NCI-H69 (cell line): ENCODE data around the gene RAI1.
A peak's percentile ranks its signal among the peaks of the same experiment; 100 is the strongest.

Source experiments
- DNase-seq: peaks from one replicate; lab custom pipeline; 2025; lab: John Stamatoyannopoulos, UW

RAI1 gene

DNA sequence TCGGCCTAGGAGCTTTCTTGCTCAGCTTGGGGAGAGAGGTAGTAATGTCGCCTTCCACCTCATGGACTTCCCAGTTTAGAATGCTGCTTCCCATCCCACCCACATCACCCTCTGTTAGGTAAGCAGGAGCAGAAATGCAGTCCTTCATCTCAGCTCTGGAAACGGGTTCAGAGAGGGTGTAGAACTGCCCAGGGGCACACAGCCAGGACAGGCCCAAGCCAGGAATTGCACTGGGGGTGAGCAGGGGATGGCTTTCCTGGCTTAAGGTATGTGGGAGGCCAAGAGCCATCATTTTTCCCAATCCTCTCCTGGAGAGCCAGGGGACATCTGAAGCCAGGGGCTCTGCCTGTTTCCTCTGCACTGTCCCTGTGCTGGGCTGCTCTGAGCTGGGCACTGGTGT lies 33.6 kb downstream of the RAI1 start:
- DNase-seq = no peak

DNA sequence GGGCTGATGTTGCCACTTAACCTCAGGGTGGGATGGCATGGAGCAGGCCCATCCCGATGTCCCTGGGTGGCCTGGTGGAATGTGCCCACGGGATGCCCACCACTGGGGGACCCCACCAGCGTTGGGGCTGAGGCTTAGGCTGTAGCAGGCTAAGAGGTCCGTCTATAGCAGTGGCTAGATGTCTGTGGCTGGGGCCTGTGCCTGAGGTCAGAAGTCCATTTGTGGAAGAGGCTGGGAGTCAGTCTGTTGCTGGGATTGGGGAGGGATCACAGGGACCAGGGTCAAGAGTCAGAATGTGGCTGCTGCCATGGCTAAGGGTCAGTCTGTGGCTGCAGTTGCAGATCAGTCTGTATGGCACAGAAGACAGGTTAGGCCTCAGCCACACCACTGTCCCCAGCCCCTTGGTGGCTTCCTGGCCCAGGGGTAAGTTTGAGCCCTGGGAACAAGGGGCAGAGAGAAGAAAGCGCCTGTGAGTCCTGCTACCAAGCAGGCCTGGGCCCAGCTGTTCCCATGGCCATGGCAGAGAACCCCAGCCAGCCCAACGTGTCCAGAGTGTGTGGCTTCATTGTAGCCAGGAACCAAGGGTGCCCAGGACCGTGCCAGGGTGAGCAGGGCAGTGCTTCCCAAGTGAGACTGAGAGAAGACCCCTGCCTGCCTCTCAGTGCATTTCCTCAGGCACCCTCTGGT lies 35.7 kb downstream of the RAI1 start:
- DNase-seq = no peak

DNA sequence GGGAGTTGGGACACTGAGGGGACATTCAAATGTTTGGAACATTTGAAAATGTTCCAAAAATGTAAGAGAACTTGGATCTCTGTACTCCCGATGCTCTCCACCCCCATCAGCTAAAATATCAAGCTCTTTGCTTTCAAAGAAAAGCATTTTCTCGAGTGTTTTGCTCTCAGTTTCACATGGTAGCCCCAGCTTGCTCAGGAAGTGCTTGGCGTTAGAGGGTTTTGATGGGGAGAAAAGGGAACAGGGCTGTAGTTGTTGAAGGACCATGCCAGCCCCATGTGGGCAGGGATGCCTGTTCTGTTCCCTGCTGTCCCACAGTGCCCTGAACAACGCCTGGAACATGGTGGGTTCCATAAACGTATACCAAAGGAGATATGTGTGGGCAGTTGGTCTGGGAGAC lies 37.0 kb downstream of the RAI1 start:
- DNase-seq = no peak

DNA sequence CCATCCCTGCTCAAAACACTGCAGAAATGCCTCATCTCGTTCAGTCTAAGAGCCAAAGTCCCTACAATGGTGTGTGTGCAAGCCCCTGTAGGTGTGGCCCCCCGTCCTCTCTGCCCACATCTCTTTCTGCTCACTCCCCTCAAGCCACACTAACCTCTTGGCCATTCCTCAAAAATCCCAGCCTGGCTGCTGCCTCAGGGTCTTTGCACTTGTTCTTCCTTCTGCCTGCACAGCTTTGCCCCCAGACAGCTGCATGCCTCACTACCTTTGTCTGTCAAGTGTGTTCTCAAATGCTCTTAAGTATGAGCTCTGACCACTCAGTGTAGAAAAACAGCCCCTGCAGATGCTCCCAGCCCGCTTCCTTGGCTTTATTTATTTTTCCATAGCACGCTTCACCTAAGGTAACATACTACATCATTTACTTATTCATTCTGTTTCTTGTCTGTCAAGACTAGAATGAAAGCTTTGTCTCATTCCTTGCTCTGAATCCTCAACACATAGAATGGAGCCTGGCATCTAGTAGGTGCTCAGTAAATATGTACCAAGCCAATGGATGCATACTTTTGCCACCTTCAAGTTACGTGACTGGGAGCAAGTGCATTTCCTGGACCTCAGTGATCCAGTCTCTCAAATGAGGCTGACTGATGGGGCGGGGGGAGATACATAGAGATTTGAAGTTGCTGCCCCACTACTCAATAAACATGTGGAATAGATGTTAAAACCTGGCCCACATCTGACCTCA lies 38.1 kb downstream of the RAI1 start:
- no peak for DNase-seq

DNA sequence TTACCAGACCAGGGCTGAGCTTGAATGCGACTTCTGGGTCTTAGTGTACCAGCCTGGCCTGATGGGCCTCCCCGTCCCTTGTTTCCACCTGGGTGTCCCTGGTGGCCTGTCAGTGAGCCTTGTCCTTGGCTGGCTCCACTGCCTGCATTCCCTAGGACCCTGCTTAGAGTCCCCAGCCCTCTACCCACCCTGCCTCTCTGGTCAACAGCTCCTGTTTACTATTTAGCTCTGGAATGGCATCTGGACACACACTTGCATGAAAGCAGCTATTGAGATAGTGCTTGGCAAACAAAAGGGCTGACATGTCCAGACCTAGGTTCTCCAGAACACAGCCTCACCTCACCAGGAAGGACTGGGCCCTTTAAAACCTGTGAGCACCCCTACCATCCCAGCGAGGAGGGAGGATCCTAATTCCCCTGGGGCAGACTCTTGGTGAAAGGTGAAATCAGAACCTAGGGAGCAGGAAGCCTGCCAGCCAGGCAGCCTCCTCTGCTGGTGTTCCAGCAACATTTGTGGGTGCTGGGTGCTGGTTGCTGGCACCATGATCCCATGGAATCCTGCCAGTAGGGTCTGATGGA lies 38.8 kb downstream of the RAI1 start:
- DNase-seq = peak; percentile 18

DNA sequence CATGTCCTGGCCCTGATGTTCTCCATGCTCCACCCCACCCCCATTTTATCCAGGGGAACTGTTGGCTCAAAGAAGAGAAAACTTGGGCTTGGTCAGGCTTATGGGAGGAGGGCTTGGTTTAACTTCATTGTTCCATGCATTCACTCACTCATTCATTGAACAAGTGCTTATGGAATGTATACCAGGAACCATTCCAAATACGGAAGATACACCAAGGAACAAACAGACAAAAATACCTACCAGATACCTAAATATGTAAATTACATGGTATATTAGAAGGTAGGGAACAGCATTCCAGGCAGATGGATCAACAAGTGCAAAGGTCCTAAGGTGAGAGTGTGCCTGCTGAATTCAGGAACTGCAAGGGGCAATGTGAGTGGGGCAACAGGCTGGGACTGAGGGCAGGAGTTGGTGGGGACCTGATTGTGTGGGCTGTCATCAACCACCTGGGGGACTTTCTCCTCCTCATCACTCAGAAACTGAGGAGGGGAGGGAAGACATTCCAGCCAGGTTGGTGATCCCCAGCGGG lies 39.9 kb downstream of the RAI1 start:
- no peak for DNase-seq

DNA sequence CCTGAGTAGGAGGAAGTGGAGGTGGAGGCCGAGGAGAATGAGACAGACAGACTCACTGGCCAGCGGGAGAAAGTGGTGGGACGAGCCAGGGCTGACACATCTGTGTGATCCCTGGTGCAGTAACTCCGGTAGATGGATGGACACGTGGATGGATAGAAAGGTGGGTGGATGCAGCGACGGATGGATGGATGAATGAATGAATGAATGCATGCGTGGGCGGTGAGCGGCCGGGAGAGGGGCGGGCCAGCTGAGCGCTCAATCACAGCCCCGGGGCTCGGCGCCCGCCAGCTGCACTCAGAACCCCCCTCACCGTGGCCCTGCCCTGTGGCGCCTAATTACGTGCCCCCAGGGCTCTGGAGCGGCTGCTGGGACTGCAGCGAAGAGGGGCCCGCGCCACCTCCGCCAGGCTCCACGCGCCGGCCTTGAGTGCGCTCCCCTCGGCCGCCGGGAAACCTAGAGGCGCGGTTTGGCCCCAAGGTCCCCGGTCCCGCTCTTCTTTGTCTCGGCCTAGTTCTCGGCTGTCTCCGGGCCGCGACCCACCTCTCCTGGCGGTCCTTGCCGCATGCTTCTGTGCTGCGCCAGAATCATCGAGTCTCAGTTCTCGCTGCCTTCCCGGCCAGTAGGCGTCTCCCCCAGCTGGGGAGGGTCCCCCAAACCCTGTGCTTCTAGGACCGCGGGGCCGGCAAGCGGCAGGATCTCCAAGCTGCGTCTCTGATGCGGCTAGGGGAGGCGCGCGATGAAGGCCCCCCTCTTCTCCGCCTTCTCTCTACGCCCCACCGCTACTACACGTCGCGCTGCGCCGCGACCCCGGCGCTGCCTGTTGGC lies 41.0 kb downstream of the RAI1 start:
- peak; percentile 70 for DNase-seq

DNA sequence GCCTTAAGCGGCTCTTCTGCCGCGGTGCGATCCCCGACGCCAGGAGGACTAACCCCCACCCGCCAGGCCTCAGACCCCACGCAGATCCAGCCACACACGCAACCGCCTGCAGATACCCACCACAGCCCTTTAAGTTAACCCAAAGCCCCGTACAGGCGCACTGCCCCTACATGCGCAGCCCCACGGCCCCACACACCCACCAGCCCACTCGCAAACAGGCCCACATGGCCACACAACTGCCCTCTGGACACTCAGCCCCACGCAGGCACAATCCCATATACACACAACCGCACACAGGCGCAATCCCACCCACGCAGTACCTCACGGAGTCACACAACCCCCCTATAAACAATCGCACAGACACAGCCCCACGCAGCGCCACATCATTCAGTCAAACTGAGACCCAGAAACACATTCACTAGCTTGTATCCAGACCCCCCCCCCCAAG lies 41.7 kb downstream of the RAI1 start:
- no peak for DNase-seq

DNA sequence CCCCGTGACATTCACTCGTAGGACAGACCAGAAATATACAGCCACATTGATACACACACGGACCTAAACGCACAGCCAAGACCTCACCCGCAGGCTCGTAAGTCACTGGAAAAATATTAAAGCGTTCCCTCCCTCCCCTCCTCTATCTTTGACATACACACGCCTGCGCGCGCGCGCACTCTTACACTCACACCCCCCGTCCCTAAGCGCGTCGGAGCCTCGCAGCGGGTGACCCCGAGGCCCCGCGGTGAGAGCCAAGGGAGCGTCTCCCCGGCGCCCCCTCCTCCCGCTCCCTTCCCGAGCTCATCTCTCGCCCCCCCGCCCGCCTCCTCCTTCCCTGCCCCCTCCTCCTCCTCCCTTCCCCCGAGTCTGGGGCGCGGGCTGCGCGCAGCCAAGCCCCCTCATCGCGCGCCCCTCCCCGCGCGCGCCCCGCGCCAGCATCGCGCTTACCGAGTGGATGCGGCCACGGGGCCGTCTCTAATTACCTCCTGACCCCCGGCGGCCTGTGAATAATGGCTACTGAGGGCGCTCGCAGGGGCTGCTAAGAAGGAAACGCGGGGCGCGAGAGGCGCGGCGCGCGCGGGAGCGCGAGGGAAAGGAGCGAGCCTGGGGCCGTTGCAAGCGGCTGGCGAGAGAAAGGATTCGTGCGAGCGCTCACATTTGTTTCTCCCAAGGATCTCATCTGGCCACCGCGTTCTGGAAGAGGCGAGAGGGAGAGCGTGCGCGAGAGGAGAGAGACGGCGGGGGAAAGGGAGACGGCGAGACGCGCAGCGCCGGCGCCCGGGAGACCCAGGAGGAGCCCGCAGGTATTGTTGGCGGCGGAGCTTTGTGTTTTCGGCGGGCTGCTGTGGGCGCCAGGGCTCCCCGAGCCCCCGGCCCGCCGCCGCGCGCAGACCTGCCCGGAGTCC lies 42.4 kb downstream of the RAI1 start:
- peak; percentile 91 for DNase-seq

DNA sequence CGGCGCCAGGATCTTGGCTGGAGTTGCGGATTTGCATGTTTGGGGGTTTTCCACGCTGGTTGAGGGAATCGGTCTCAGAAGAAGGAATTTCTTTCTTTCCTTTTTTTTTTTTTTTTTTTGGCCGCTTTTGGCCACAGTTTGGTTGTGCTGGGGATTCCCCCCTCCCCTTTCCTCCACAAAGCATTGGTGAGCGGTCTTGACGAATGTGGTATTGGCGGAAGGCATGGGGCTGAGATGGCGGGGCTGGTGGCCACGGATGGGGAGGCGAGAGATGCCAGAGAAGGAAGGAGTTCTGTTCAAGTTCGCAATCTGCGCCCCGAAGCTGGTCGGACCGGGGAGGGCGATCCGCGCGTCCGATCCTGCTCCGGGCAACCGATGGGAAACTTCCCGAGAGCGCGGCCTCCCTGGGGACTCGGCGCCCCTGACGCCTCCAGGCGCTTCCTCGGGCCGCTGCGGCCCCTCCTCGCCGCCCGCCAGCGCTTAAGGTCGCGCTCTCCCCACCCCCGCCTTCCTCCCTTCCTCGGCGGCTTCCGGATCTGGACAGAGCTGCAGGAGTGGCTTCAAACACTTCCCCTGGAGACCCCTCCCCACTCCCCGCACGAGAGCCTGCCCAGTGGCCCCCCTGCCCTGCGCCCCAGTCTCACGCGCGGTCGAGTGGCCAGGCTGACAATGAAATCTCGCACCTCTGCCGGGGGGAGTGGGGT lies 43.2 kb downstream of the RAI1 start:
- DNase-seq = peak; percentile 67

DNA sequence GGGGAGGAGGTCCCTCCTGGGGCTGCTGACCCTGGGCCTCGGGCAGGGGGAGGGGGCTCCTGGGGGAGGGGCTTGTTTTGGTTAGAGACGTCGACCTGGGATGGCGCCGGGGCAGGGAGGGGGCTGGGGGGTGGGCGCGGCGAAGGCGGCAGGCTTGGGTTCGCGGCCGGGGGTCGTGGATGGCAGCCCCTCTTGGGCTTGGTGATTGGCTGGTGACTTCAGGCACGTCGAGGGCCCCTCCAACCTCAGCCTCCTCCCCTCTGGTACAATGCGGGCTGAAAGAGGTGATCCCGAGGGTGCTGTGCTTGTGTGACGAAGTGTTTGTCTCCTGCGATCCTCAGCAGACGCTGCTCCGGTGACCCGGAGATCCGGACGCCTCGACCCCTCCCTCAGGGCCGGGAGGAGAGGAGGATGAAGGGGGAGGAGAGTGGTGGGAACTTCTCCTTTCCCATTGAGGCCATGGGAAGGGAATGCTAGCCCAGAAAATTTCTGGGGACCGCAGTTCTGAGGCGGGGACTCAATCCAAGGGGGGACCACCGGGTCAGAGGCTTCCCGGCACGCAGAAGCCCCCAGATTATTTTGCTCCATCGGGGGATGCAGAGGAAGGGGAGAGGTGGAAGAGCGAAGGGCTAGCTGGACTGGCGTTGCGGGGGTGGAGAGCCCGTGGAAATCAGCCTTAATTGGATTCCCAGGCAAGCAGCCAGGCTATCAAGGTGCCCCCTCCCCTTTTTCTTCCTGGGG lies 43.9 kb downstream of the RAI1 start:
- peak; percentile 48 for DNase-seq

DNA sequence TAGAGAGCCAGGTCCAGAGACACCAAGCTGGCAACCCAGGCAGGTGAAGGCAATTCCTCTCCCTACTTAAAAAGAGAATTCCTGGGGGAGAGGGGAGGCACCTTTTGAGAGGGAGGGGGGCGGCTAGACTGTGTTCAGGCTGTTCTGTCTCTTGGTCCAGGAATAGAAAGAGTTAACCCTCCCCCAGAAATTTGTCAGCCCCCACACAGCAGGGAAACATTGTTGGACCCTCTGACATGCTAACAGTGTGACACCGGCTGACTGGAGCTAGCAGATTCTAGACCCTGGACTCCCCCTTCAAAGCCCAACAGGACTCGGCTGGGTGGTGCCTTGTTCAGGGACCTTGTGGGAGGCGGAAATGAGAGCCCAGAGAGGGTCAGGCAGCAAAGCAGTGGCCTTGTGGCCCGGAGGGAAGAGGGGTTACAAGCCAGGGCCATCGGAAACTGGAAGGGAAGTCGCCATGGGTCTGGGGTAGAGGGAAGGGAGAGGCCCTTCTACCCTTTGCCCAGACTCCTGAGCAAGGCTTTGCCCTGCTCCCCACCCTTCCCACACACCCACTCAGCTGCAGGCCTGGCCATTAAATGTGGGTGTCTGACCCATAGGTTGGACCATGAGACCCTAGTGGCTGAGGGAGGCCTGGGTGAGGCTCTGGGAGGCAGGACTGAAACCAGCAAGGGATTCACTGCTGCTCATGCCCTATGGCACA lies 44.6 kb downstream of the RAI1 start:
- peak; percentile 32 for DNase-seq

DNA sequence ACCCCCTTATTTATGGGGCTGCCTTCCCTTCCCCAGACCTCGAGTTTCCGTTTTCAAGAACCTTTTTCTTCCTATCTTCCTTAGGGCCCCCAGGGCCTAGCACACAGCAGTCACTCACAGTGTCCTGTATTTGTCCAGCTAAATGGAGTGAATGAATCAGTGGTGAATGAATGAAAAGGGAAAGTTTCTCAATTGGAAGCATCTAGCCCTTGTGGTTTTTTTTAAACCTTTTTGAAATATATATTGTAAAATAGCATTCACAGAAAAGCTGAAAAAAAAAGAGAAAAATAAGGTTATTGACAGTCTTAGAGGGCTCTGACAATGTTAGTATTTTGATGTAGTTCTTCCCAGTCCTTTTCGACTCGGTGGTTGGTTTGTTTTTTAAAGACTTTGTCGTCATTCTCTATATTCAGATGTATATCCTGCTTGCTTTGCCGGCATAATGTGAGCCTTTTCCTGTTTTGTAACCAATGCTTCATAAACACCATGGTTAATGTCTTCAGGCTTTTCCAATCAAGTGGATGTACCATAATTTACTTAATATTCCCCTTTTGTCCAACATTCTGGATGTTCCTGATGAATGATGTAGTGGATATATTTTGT lies 45.3 kb downstream of the RAI1 start:
- DNase-seq = no peak

DNA sequence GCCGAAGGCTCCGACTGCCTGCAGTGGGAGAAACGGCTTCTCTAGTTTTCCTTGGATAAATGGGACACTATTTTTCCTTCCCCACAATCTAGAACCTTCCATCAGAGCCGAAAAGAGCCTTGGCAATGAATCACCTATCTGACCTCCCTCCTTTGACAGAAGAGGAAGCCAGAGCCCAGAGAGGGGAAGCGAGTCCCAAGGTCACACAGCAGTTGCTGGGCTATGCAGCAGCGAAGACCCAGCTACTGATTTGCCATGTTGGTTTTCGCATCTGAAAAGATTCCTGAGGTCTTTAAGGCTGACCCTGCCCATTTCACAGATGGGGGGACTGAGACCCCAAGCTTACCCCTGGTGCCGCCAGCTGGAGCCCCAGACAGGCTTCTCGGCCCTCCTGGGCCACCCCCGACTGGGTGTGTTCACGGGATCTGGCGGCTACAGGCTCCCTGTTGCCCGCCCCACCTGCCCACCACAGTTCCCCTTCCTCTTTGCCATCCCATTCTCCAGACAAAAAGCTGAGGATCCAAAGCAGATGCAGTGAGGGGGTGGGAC lies 45.9 kb downstream of the RAI1 start:
- no peak for DNase-seq

DNA sequence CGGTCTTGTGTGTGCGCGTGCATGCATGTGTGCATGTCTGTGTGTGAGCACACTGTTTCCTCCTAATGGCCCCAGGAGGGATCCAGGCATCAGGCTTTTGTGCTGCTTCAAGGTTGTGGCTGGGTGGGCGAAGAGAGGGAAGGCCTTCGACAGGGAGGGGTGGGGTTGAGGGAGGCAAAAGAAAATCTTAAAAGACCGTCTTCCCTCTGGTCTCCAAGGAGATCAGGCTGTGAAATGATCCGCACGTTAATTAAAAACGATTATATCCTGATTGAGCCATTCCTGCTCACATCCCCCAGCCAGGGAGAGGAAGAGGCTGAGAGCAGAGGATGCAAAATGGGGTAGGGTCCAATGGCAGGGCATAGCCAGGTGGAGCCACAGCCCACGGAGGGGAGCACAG lies 46.9 kb downstream of the RAI1 start:
- no peak for DNase-seq

DNA sequence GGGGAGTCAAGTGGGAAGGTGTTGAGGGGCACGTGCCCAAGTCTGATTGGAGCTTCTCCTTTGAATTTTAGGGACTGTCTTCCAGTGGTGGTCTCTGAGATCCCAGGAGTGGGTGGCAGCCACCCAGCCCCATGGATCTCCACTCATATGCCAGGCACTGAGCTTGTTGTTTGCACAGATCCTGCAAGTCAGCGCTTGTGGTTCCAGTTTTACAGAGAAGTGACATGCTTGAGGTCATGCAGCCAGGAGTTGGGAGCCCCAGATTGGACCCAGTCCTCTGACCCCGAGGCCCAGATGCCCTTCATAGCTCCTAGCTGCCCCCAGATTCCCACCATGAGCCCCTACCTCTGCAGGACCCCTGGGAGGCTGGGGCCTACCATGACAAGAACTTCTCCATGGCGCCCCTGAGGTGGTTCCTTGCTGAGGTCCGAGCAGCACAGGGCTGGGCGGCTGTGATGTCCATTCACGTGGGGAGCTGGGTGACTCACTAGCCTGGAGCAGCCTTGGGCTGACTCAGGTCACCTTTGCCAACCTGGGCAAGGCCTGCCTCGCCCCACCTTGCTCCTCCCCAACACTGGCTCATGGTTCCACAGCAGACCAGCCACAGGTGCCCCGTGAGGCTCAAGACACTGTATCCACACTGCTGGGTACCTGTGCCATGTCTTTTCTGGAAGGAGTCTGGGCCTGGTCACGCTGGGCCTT lies 47.4 kb downstream of the RAI1 start:
- no peak for DNase-seq

DNA sequence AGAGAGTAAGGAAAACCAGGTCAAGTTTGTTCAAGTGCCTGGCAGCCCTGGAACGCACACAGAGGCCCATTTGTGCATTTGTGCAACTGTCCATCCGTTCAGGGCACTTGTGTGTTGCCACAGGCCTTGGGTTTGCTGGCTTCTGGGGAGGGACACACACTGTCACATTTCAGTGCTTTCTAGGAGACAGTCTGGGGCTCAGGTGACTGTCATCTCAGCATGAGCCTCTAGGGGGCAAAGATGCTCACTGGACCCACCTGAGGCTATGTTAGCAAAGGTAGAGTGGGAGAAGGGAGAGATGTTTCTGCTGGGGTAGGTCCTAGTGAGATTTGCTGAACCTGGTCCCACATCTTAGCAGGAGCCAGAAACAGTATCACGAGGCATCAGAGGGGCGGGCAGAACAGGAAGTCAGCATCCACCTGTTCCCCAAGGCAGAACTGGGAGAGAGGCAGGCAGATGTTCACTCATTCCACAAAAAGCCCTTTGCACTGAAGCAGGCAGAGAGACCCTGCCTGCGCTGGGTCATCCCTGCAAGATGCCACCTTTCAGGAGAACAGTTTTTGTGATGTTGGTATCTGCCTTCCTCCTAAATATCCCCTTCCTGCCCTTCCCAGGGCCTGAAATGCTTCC lies 48.5 kb downstream of the RAI1 start:
- DNase-seq = peak; percentile 42
